H4 (cell line): ENCODE measurements around the gene ATF6. TPM values are rescaled to one million over a fixed set of nuclear protein-coding genes. Genes with fewer than 3 reads are reported as not detected.
"Not testable (repeated sequence)": the region's sequence is repeated elsewhere in the genome, so short reads cannot be mapped to it uniquely, and the experiment has no call there.

Source experiments
- DNase-seq: peaks from one replicate; pipeline ENCODE4 v3.0.0-alpha.2; 2015; ENCODE audit warnings: low spot score
- total RNA-seq: library from RNA; depleted of rRNA; stranded (reverse); fragments of >200 nt; shearing (Covaris generic); gene quantifications from 2 replicates; pipeline ENCODE4 v1.2.3, GENCODE V29; 2014

The ATF6 gene
- total RNA-seq, 1 experiment from 2014 or later, result 28.8 TPM

GRCh38 chr1:161735837-161736236, 30.3 kb upstream of the ATF6 start:
- no peak for DNase-seq

GRCh38 chr1:161736335-161736969, 29.7 kb upstream of the ATF6 start:
- no peak for DNase-seq

GRCh38 chr1:161737625-161738024, 28.5 kb upstream of the ATF6 start:
- DNase-seq, result no peak

GRCh38 chr1:161738627-161739287, 27.4 kb upstream of the ATF6 start:
- peak; percentile 67 for DNase-seq

GRCh38 chr1:161739865-161740566, 26.1 kb upstream of the ATF6 start:
- no peak for DNase-seq

- DNase-seq, result no peak
Measured at GRCh38 chr1:161740921-161741320, 25.2 kb upstream of the ATF6 start.

GRCh38 chr1:161743231-161743630, 22.9 kb upstream of the ATF6 start:
- no peak for DNase-seq

GRCh38 chr1:161747801-161748200, 18.3 kb upstream of the ATF6 start:
- DNase-seq, result no peak

- DNase-seq, result peak; percentile 93
Measured at GRCh38 chr1:161749509-161750407, 16.4 kb upstream of the ATF6 start, which contains the start of gene DUSP12. Gene DUSP12 (plus strand): TSS chr1:161749786. CDS start chr1:161749802, 16 bp downstream.

GRCh38 chr1:161763522-161764098, 2.5 kb upstream of the ATF6 start:
- DNase-seq, result no peak

GRCh38 chr1:161768461-161768860, 2.3 kb downstream of the ATF6 start:
- no peak for DNase-seq

GRCh38 chr1:161768986-161769672, 3.0 kb downstream of the ATF6 start:
- no peak for DNase-seq

- DNase-seq, result not testable (repeated sequence)
Measured at GRCh38 chr1:161769673-161770045, 3.5 kb downstream of the ATF6 start.

GRCh38 chr1:161770250-161770649, 4.1 kb downstream of the ATF6 start:
- no peak for DNase-seq

- DNase-seq, result no peak
Measured at GRCh38 chr1:161771161-161771560, 5.0 kb downstream of the ATF6 start.

- no peak for DNase-seq
Measured at GRCh38 chr1:161771973-161772372, 5.9 kb downstream of the ATF6 start.

- DNase-seq, result no peak
Measured at GRCh38 chr1:161772397-161772796, 6.3 kb downstream of the ATF6 start.

- DNase-seq, result no peak
Measured at GRCh38 chr1:161773791-161774190, 7.7 kb downstream of the ATF6 start.

GRCh38 chr1:161777261-161777660, 11.1 kb downstream of the ATF6 start:
- DNase-seq, result no peak

GRCh38 chr1:161778522-161778921, 12.4 kb downstream of the ATF6 start:
- no peak for DNase-seq

- no peak for DNase-seq
Measured at GRCh38 chr1:161779393-161779792, 13.3 kb downstream of the ATF6 start.
